Renal cortex interstitium (tissue), 11 donors: Measurements from ENCODE around the gene SORCS2. TPM values are rescaled to one million over a fixed set of nuclear protein-coding genes. Genes with fewer than 3 reads are reported as not detected.

Experiments used
- DNase-seq, 11 donors: peaks; one replicate each; pipeline ENCODE4 v3.0.0-alpha.2; 2013; ENCODE audit warnings: low read depth in 9 of 11, low spot score in 4 of 11; ENCODE audit errors: extremely low read depth in 1 of 11
- polyA plus RNA-seq, 3 donors: library from polyadenylated mRNA; unstranded; fragments of 120-200 nt; gene quantifications; one replicate each; pipeline ENCODE4 v1.2.1, GENCODE V29; 2013; ENCODE audit not compliant: insufficient read length in 3 of 3

Gene SORCS2
- polyA plus RNA-seq, 3 donors, result 8.3 to 13.3 (median 9.9) TPM

DNA sequence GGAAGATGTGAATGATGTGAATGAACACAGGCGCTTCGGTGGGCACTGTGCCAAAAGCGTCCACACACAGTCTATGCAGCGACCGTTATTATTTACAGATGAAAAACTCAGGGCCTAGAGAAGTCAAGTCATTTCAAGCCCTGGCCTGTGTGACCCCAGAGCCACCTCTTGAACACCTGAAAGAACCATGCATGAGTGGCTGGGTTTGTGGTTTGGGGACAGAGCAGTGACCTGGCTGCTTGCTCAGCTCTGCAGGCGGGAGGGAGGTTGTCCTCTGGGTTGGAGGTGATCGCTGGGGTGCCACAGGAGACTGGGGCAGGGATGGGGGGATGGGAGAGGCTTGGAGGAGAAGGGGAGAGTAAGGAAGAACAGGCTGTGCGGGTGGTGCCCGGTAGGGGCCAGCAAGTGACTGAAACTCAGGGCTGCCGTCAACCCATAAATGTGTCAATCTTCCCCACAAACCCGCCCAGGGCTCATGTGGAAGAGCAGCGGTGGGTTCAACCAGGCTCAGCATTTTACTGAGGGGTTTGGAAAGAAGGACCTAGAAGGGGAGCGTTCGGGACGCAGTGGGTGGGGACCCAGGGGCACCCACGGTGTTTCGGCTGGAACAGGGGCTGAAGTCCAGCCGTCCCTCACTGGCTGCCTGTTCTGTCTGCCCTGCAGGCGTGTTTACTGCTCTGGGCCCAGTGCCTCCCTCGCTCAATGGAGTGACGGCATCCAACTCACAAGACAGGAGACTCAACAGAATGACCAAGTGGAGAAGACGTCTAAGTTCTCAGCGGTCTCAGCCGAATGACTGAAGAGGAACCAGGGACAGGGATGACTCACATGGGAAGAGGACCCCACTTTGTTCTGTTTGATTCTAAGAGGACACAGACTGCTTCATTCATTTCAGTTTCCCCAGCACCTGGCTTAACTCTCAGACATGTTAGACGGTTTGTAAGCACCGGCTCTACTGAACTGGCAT, 579.5 kb downstream of the SORCS2 start:
- no peak for DNase-seq

DNA sequence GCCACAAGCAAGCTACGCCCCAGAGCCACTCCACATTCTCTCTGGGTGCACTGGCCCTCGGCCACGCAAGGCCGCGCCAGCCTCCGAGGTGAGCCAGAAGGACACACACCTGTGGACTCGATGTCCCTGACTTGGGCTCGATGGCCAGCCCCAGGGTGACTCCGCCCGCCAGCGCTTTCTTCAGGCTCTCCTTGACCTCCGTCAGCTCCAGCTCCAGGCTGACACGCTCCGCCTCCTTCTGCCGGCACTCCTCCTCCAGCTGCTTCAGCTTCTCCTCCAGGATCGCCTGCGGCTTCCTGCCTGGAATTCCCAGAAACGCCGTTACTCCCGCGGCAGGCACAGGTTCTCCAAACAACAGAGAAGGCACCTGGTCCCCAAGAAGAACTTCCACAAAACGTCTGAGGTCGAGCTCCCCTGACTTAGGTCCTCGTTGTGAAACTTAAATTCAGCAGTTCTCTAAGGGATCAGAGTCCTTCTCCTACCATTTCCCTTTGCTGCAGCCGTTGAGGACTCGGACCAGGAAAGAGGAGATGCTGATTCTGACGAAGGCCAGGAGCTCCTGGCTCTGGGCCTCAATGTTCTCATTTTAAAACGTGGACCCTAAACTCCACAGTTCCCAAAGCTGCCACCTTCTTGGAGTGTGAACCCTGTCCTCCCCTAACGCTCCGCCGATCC, 580.5 kb downstream of the SORCS2 start:
- peak in 1 of 11 donors; percentile 44 for DNase-seq

DNA sequence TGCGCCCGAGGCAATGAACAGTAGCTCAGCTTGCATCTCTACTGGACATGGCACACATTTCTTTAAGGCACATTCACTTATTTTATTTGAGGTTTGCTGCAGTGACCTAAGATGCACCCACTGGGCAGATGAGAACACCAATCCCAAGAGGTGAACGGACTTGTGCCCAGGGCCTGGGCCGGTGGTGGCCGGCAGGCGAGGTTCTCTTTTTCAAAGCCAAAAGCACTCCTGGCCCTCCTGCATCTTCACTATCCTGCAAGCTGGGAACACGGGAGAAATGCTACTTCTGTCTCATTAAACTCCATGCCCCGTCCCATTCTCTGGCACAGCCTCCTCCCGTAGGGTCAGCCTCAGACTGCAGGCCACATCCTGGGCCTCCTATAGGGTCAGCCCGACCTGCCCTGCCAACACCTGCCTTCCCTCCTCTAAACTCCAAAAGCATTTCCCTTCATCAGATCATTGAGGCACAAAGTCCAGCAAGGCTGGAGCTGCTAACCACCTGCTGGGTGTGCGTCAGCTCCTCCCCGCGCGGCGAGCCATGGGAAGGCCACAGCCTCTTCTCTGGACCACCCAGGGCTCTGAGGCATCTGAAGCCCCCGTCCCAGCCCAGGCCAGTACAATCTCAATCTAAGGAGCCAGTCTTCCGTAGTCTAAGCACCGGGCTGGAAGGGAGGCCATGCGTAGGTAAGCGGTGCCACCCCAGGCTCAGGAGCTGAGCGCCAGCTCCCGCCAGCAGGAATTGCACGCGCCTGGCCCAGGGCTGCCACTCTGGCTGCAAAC, 581.3 kb downstream of the SORCS2 start:
- DNase-seq, result no peak

DNA sequence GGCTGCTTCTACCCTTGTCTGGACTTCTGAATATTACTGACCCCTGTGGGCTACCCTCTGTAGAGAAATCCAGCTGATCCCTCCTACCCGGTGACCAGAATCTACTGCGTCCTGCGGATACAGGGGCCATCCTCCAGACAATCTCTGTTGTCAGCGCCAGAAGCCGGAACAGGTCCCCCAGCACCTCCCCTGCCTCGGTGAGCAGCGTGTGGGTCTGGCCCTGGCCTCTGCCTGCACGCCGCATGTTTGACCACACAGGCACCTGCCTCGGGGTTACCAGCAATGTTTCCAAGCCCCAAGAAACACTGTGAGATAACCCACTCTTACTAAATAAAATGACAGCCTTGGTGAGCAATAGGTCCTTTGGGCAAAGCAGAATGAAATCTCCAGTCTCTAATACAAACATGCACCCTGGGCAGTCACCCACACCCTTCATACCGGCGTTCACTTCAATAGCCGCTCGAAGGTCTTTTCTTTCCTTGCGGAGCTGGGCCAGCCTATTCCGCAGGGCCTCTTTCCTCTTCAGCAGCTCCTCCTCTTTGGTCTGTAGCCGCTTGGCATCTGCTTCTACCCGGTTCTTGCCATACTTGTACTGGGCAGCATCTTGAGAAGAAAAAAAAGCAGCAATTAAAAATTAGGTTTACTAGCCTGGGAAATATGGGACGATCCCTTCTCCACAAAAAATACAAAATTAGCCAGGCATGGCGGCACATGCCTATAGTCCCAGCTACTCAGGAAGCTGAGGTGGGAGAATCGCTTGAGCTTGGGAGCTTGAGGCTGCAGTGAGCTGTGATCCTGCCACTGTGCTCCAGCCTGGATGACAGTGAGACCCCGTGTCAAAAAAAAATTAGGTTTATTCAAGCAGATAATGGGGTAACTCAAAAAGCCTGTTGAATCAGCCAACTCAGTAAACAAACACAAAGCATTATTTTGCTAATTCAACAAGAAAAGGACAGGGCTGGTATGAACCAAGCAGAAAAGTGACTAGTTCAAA, 582.3 kb downstream of the SORCS2 start:
- DNase-seq, result no peak

DNA sequence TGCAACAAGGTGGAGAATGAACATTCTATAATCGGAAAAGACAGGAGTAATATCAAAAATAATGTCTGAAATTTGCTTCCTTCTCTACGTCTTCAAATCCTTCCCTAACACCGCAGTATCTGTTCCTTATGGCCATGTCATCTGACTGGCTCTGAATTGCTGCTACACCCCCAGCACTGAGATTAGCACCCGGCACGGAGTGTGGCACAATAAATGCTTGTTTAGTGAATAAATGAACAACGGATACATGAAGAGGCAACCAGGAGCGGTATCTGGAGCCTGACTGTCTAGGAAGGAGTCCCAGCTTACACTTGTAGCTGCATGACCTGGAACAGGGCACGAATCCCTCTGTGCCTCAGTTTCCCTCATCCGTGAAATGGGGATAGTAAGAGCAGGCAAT, 583.1 kb downstream of the SORCS2 start:
- no peak for DNase-seq

DNA sequence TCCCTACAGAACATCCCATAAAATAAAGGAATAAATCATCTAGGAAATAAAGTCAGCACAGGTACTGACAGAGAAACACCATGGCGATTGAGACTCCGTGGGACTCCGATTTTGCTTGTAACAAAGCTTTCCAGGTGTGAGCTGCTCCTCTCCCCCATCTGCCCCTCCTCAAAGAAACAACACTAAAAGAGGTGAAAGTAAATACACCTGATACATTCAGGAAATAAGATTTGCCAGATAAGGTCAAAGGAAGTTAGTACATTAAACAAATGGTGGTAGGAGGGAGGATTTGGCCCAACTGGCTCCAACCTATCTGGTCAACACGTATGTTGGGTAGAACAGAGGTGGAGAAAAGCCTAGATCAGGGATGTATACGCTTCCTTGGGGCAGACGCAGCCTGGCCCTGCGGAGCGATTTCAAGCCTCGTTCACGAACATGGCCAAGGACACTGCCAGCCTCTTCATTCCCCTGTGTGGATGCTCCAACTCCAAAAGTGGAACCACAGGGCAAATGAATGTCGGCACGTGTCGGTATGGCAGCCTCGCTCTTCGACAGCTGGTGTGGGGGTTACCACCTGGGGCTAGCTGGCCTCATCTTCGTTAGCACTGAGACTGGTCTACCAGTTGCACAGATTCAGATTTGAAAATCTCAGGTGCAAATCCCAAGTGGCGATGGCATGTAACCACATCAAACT, 584.8 kb downstream of the SORCS2 start:
- DNase-seq, result no peak

DNA sequence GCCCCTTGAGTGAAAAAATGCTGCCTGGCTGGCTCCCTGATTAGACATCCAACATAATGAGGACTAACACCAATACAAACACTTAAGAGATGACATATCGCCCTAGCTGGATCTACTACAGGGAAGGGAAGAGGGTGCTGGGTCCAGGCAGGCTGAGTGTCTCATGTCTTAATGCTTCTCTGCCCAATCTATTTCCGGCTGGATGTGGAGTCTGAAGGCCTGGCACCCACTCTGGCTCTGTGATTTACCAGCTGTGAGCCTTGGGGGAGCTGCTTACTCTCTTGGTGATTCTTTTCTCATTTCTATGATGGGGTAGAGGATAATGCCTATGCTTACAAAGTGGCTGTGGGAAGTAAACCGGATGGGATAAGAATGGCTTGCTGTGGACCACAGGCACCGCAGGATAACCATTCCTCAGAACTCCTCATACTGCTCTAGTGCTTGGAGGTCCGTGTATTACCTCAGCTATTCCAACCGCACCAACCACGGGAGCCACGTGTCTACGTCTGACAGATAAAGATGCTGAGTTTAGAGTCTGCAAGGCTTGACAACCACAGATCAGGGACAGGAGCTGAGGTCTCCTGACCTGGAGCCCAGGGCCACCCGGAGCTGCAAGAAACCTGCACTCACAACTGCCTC, 585.7 kb downstream of the SORCS2 start:
- no peak for DNase-seq

DNA sequence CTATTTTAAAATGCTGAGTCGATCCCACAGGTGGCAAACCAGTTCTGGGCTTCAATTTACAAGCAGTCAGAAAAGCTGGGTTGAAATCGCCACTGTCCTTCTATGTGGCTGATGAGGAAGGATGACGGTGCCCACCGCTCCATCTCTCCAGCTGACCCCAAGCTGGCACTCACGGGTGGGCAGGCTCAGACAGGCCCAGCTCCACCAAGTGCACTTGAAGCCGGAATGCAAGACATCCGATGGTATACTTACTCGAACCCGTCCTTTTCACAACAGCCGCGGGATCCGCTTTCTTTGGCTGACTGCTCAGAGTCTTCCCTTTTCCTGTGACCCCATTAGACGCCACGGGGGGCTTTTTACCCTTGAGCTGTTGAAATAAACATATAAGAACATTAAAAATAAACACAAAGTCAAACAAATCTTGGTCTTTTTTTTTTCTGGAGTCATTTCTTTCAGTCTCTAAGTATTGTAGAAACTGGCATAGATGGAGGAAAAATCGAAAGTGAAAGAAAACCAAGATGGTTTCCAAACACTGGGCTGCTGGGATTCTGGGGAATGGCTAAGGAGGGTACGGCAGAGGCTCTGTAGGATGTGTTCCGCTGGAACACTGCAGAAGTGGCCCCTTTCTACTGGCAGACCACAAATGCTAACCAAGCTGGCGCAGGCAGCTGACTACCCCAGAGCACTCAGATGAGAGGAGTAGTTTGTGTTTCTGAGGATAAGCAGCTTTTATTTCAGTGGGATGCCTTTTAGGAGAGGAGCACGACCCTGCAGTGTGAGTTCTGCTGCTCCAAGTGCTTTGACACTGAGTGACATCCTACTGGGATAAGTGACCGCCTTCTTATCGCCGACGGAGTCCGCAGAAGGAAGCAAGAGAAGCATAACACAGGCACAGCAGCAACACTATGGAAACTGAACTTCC, 586.4 kb downstream of the SORCS2 start:
- DNase-seq, result no peak

DNA sequence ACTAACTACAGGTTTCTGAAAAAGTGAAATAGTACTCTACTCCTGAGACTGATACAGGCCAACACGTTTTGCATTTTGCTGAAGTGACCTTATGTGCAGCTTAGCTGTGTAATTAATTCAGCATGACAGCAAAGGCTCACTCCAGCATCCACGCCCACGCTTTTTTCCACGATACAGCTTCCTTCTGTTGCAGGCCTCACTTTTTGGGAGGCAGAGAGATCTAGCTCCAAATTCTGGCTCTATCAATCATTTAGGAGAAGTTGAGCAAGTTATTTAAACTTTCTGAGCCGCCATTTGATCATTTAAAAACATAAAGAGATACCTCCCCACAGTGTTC, 587.1 kb downstream of the SORCS2 start:
- peak in 7 of 11 donors; percentile 62 to 83 (median 69) for DNase-seq

DNA sequence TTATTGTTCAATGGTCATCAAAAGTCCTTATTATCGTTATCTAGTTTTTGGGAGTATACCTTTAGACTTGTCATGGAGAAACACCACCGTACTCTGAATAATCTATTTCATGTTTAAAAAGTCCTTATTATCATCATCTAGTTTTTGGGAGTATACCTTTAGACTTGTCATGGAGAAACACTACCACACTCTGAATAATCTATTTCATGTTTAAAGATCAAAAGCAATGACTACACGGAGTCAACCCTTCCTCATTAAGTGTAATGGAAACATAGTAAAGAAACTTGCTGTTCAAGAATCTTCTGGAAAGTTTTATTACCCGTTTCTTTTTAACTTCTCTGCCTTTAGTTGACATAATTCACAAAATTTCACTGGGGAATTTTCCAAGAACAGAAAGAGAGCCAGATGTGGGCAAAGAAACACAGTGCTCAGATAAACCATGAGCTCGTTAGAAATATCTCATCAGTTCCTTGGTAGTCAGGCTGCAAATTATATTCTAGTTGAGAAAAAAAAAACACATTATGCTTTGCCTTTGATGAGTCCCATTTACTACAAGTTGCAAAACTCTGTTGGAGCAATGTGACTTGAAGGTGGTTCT, 588.5 kb downstream of the SORCS2 start:
- DNase-seq, result no peak

DNA sequence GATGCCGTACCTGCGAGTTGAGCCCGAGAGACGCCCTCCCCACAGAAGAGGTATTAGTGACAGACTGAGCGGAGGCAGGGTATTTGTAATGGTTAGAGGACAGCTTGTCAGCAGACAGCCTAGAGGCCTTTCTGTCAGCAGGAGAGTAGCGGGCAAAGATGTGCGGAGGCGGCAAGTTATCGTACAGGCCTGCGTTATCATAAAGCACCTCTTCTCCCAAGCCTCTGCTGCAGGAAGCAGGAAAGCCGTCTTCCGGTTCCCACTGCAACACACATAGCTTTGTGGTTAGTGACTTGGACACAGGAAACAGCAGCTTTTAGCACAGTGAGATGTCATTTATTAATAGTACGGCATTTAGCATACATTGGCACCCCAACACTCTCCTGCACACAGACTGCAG, 589.0 kb downstream of the SORCS2 start:
- no peak for DNase-seq

DNA sequence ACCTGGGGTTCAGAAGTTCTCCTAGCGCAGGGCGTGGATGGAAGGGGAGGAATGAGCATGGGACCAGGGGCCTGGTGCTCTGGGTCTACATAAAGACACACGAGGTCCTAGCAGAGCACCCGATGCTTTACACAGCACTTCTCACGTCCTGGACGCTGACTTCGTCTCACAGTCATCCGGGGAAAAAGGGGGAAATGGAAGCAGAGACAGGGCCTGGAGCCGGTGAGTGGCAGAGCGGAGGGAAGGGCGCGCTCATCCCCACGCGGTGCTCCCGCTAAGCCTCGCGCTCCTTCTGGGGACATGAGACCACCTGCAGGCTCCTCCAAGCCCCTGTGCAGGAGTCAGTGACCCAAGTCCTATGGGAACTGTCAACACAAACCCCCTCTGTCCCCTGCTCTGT, 589.7 kb downstream of the SORCS2 start:
- DNase-seq, result no peak

DNA sequence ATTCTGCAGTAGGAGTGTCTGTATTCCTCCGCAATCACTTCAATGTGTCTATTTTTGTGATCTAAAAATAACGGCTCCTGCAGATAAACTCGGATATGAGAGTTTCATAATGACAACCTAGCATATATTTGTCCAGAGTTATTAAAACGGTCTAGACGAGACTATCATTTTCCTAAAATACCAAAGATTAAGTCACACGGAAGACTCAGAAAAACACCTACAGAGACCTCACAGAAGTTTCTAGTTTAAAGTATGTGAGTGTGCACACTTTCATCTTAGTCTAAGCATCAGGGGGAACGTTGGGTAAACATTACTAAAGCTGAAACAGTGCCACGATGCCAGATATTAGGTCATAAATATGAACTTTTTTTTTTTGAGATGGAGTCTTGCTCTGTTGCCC, 590.4 kb downstream of the SORCS2 start:
- no peak for DNase-seq

DNA sequence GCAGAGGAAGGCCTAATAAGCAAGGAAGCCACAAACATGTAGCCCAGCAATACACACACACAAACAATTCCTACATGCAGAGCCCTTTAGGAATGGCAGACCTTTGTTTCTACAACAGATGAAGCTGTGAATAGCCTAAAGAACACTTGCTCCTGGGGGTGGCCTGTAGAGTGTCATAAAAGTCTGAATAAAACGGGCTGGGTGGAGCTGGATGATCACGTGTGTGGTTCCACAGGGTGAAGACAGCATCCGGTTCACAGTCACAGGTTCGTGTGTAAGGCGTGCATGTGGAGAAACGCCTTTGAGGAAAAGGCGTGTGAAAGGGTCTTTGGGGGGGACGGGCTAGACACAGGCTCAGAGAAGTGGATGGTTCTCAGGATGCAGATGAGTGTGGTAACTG, 591.2 kb downstream of the SORCS2 start:
- DNase-seq, result no peak

DNA sequence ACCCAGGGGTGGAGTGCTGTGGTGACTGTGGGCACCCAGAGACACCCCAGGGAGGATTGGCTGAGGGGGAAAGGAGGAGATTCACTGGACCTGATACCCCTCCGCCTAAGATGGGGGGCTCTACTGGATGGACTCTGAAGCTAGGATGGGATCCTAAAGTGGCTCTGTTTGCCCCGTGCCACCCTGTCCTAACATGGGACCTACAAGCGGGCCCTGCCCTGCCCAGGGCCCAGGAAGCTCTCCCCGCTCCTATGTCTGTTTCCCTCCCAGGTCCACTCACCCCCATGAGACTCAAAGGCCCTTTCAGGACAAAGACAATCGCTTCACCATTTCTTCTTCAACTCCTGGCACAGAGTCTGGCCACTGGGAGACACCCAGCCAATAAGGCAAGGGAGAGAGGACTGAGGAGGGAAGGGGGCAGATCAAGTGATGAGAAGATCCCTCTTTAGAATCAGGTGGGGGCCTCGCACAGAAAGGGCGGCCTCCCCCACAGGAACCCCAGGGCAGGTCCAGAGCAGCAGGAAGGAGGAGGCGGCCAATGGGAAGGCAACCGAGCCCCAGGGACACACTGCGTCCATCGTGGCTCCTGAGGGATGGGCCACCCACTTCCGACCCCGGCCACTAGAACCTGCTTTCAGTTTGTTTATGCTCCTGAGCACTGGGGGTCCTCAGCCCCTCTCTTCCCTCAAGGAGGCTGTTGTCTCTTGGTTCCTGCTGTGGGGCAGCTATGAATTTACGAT, 592.0 kb downstream of the SORCS2 start:
- DNase-seq, result no peak

DNA sequence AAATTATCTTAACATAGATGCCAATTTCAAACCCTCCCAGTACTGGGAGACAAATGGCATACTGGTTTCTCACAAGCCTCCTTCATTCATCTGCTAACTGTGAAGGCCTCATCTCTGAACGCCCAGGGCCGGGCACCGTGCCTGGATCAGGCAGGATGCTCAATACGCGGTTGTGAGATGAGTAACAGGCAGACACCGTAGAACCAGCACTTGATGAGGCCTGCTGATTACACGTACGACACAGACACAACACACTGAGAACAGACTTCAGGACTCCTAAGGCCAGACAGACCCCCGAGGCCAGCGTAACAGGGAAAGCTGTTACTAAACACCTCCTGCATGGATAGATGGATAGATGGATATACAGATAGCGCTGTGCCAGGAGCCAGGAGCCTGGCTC, 592.7 kb downstream of the SORCS2 start:
- no peak for DNase-seq
